ENCODE data around the gene POU2AF1.

- TF ChIP-seq CTCF (IDR thresholded peaks at IDR 0.05) (no peak), POLR2A (IDR thresholded peaks at IDR 0.05) (no peak)
These were observed 32.4 kb upstream of the POU2AF1 start for GRCh38 chr11:111411456-111411855.
